Measurements from ENCODE around the gene XIRP1.

GRCh38 chr3:39232859-39233258 lies 40.5 kb upstream of the XIRP1 start:
- TF ChIP-seq CTCF (conservative IDR thresholded peaks at IDR 0.05) (no peak), ZFX (IDR thresholded peaks at IDR 0.05) (no peak)
